K562 (cell line): Measurements from ENCODE around the gene LY6G6F. TPM values are rescaled to one million over a fixed set of nuclear protein-coding genes. Genes with fewer than 3 reads are reported as not detected.

Experiments
- ATAC-seq: fragments of 200-7000 bp; cut with Tn5 transposase; 3 replicates; pipeline ENCODE4 v1.9.1; 2020; ENCODE audit warnings: moderate library complexity
- BruUV-seq: library from RNA; stranded (reverse); fragments of 400-500 nt; replicated peaks from 2 replicates; lab custom pipeline; 2021; lab: Mats Ljungman, UMichigan
- CTCF ChIA-PET: fragments of 300-600 bp; formaldehyde crosslinking; extraction: SDS; loops from one replicate; lab custom pipeline; 2021; ENCODE audit warnings: low intra/inter-chr PET ratio; lab: Yijun Ruan, JAX
- POLR2A ChIA-PET: fragments of 300-600, 350-650 bp; sonication (Branson Sonifier 250); formaldehyde crosslinking; extraction: SDS; loops from one replicate; lab custom pipeline; 2021; ENCODE audit warnings: antibody characterized with exemption, inconsistent platforms; lab: Yijun Ruan, JAX
- DNase-seq, 4 experiments: peaks; one replicate each; pipeline versions ENCODE4 v3.0.0 to v3.0.0-alpha.2; 2011 to 2018; ENCODE audit warnings: low spot score in 3 of 4, mixed read lengths in 3 of 4; ENCODE audit errors: extremely low read depth in 1 of 4
- FAIRE-seq: peaks from 2 replicates; lab custom pipeline; 2011; peaks lifted over from hg19 to GRCh38; lab: Jason Lieb, UNC
- H2AFZ ChIP-seq: 2 replicates; pipeline ENCODE4 v1.6.0; 2011; ENCODE audit warnings: low read depth, low read length, control low read depth, inconsistent platforms
- H3K27ac ChIP-seq: fragments of 200-600 bp; 3 replicates; pipeline ENCODE4 v1.8.0; 2011; ENCODE audit warnings: low read depth, mild to moderate bottlenecking, control low read depth, inconsistent platforms, low read length, moderate library complexity, mixed read lengths; ENCODE audit errors: extremely low read depth
- H3K27me3 ChIP-seq, 2 experiments: fragments of 300-600 bp in 1 of 2; 2 replicates in 1 of 2; 3 replicates in 1 of 2; pipeline versions ENCODE4 v1.6.0 to v1.8.0; 2011; ENCODE audit warnings: inconsistent platforms in 2 of 2, low read length in 2 of 2, mild to moderate bottlenecking in 1 of 2, mixed read lengths in 1 of 2, moderate library complexity in 1 of 2; ENCODE audit not compliant: control insufficient read depth in 2 of 2, insufficient read depth in 2 of 2
- H3K36me3 ChIP-seq: fragments of 300-600 bp; 3 replicates; pipeline ENCODE4 v1.8.0; 2011; ENCODE audit warnings: mild to moderate bottlenecking, low read length, inconsistent platforms; ENCODE audit not compliant: control insufficient read depth, insufficient read depth
- H3K4me1 ChIP-seq, 2 experiments: fragments of 200-600 bp in 1 of 2; replicated peaks in 1 of 2; 2 replicates in 1 of 2; 3 replicates in 1 of 2; pipeline versions ENCODE4 v1.5.1 to v1.8.0; 2011; ENCODE audit warnings: inconsistent platforms in 2 of 2, low read length in 2 of 2, mild to moderate bottlenecking in 1 of 2, mixed read lengths in 1 of 2, moderate library complexity in 1 of 2; ENCODE audit not compliant: control insufficient read depth in 2 of 2, insufficient read depth in 2 of 2
- H3K4me2 ChIP-seq: 2 replicates; pipeline ENCODE4 v1.6.1; 2011; ENCODE audit warnings: low read length, control low read depth, inconsistent platforms, mixed read lengths; ENCODE audit not compliant: insufficient read depth
- H3K4me3 ChIP-seq: fragments of 200-600 bp; sonication (generic), shearing (Covaris generic); 2 replicates; pipeline ENCODE4 v1.5.1; 2016; ENCODE audit warnings: control low read depth, inconsistent platforms
- H3K79me2 ChIP-seq: fragments of 200-600 bp; 3 replicates; pipeline ENCODE4 v1.8.0; 2011; ENCODE audit warnings: low read length, inconsistent platforms; ENCODE audit not compliant: control insufficient read depth, insufficient read depth
- H3K9ac ChIP-seq, 2 experiments: 2 replicates each; pipeline versions ENCODE4 v1.6.0 to v1.6.1; 2011; ENCODE audit warnings: low read depth in 2 of 2, low read length in 2 of 2, control low read depth in 1 of 2, inconsistent platforms in 1 of 2, mild to moderate bottlenecking in 1 of 2, mixed read lengths in 1 of 2; ENCODE audit not compliant: insufficient read depth in 1 of 2
- H3K9me1 ChIP-seq: one replicate; pipeline ENCODE4 v1.6.0; 2011; ENCODE audit warnings: inconsistent platforms, mild to moderate bottlenecking, low read length, moderate library complexity; ENCODE audit not compliant: control insufficient read depth, insufficient read depth
- H3K9me3 ChIP-seq: replicated peaks from 2 replicates; pipeline ENCODE4 v1.5.1; 2011; ENCODE audit warnings: low read depth, low read length, inconsistent platforms; ENCODE audit not compliant: control insufficient read depth, insufficient read depth
- H4K20me1 ChIP-seq: replicated peaks from 2 replicates; pipeline ENCODE4 v1.6.1; 2011; ENCODE audit warnings: low read length, inconsistent platforms, mixed read lengths; ENCODE audit not compliant: control insufficient read depth, insufficient read depth
- FOXJ2 ChIP-seq: fragments of 200-800 bp; sonication (Bioruptor generic); IDR thresholded peaks from 2 replicates; pipeline ENCODE4 v1.6.1; 2016; ENCODE audit warnings: missing genetic modification characterization, missing compliant biosample characterization
- FOXP1 ChIP-seq: sonication (generic); formaldehyde crosslinking; IDR thresholded peaks from 2 replicates; pipeline ENCODE4 v1.8.0; 2022; ENCODE audit warnings: mild to moderate bottlenecking, missing genetic modification reagents
- POLR2A ChIP-seq: fragments of 450-650 bp; conservative IDR thresholded peaks from 2 replicates; pipeline ENCODE4 v1.6.1; 2016
- POLR2B ChIP-seq: fragments of 450-650 bp; IDR thresholded peaks from 2 replicates; pipeline ENCODE4 v1.6.1; 2018; ENCODE audit warnings: low read depth; ENCODE audit not compliant: partially characterized antibody
- RBFOX2 ChIP-seq: fragments of 200-400 bp; formaldehyde crosslinking; IDR thresholded peaks from 2 replicates; pipeline ENCODE4 v1.6.1; 2017; ENCODE audit warnings: low read depth, mild to moderate bottlenecking, low read length, moderate library complexity
- RCOR1 ChIP-seq, 2 experiments: IDR thresholded peaks; 2 replicates each; pipeline ENCODE4 v1.6.1; 2012; ENCODE audit warnings: low read depth in 2 of 2, low read length in 2 of 2, borderline replicate concordance in 1 of 2, improper control_type of control experiment in 1 of 2
- ZBTB26 ChIP-seq: fragments of 450-650 bp; formaldehyde crosslinking; IDR thresholded peaks from 2 replicates; pipeline ENCODE4 v1.4.0; 2022; ENCODE audit warnings: missing genetic modification characterization
- ZNF407 ChIP-seq: fragments of 450-650 bp; IDR thresholded peaks from 2 replicates; pipeline ENCODE4 v1.6.1; 2016; ENCODE audit warnings: low read depth
- ZNF76 ChIP-seq: fragments of 250-450 bp; sonication (Bioruptor Pico); IDR thresholded peaks from 2 replicates; pipeline ENCODE4 v1.4.0; 2020; ENCODE audit warnings: mild to moderate bottlenecking, moderate library complexity, borderline replicate concordance
- WGBS: fragments of 100-300 bp; shearing (Covaris generic); methylation state at CpG from one replicate; pipeline ENCODE4 v1.1.6; 2016; ENCODE audit warnings: low coverage, mixed read lengths; ENCODE audit not compliant: insufficient coverage; ENCODE audit errors: missing lambda C conversion rate; 5-methylcytosine and 5-hydroxymethylcytosine counted together
- in situ Hi-C: fragments of 300-500 bp; cut with MboI; formaldehyde crosslinking; loops from 4 replicates; pipeline ENCODE4 v1.15.0; 2018; ENCODE audit warnings: inconsistent platforms, mixed read lengths
- intact Hi-C: fragments of 100-400 bp; cut with micrococcal nuclease; formaldehyde crosslinking; loops from 2 replicates; pipeline ENCODE4 v1.14.2; 2022
- polyA plus RNA-seq, 8 experiments: library from polyadenylated mRNA; depleted of rRNA in 4 of 8; stranded (reverse) in 5 of 8; unstranded in 3 of 8; fragments of >200 nt; fragmentation: Nextera tagmentation in 2 of 8; fragmentation: Illumina TruSeq in 1 of 8; extraction: Ambion mirVana in 2 of 8; extraction: Trizol in 1 of 8; gene quantifications; 2 replicates each; pipeline versions ENCODE4 v1.2.1 to v1.2.3, GENCODE V29; 2011 to 2014; ENCODE audit warnings: inconsistent platforms in 1 of 8, missing spikeins in 1 of 8
- total RNA-seq, 7 experiments: library from RNA; depleted of rRNA in 6 of 7; stranded (reverse); fragments of >200 nt in 6 of 7; fragmentation: Illumina TruSeq in 2 of 7; extraction: Trizol in 2 of 7; gene quantifications; 2 replicates each; pipeline versions ENCODE4 v1.2.1 to v1.2.3, GENCODE V29; 2011 to 2021; ENCODE audit warnings: low replicate concordance in 1 of 7

The LY6G6F gene
- total and polyA plus RNA-seq, 9 of the 15 experiments (the other 6 are each of a cell fraction or from before 2014, with no cell fraction given): 0.14 to 0.50 (median 0.28) TPM; not detected in 2

GRCh38 chr6:31742894-31743293, 36.2 kb downstream of the LY6G6F start:
- ATAC-seq (no peak), FAIRE-seq (no peak)
- in situ Hi-C loops: no loop called here

More at GRCh38 chr6:31742894-31743293, 36.2 kb downstream of the LY6G6F start:
- H3K9ac ChIP-seq: peak overlapping the region; percentile 10 to 26; a peak in 3 of 4 replicates
- H3K9me1 ChIP-seq: no peaks in the 10 kb centered on the region
- no peaks in the 10 kb centered on the region for H4K20me1 ChIP-seq
- BruUV-seq: no TSS peak
- no peaks in the 10 kb centered on the region for H3K9me3 ChIP-seq
- WGBS: 45% methylated on average over 3 of the region's 3 CpGs
- H3K27me3 ChIP-seq: no peaks in the 10 kb centered on the region
- intact Hi-C loops: no loop called here
- no peak overlapping the region for H2AFZ ChIP-seq
- DNase-seq: no peak
- TF ChIP-seq RBFOX2 (0 out of 2 replicates have a peak, but pooled peaks have one; percentile 17), FOXP1 (0 out of 2 replicates have a peak, but pooled peaks have one; percentile 16), POLR2A (no peak), ZNF76 (CRISPR knock-in tag) (no peak), ZNF407 (no peak), FOXJ2 (tag) (no peak), ZBTB26 (CRISPR knock-in tag) (0 out of 2 replicates have a peak, but pooled peaks have one; percentile 54), POLR2B (peak; percentile 15), RCOR1 (IDR thresholded peaks at IDR 0.05; ENCODE audit: borderline replicate concordance in 1 of 2, low read depth in 2 of 2, low read length in 2 of 2) (0 out of 4 replicates have a peak, but pooled peaks of 1 of the 2 experiments have one; percentile 26)
- no peak overlapping the region for H3K4me3 ChIP-seq
- H3K4me1 ChIP-seq: peaks cover 42 to 45% of the 10 kb centered on the region in 2 experiments
- H3K36me3 ChIP-seq: peaks cover 61% of the 10 kb centered on the region
- POLR2A ChIA-PET: interaction anchor here (0.9 to 8.4 kb wide), 4 partner anchors 15 to 85 kb away, joined by 3 to 85 read pairs (median 4); partner anchors contain the start of gene HSPA1B
- CTCF ChIA-PET: no interaction called here
- H3K79me2 ChIP-seq: peaks cover 41% of the 10 kb centered on the region
- H3K4me2 ChIP-seq: no peak overlapping the region
- peak overlapping the region; percentile 14; the same call in 1 of the 3 replicates for H3K27ac ChIP-seq
